Psoas muscle (tissue), 8 donors: ENCODE results near the gene HMCES. TPM values are rescaled to one million over a fixed set of nuclear protein-coding genes. Genes with fewer than 3 reads are reported as not detected.

Source experiments
- ATAC-seq, 4 donors: fragments of 200-7000 bp; cut with Tn5 transposase; one replicate each; pipeline ENCODE4 v1.9.1; 2020; ENCODE audit warnings: moderate library complexity in 3 of 4, mild to moderate bottlenecking in 2 of 4
- DNase-seq, 2 donors: peaks; one replicate each; pipeline ENCODE4 v3.0.0-alpha.2; 2020
- H3K27ac ChIP-seq: fragments of 200-600 bp; one replicate; pipeline ENCODE4 v1.8.0; 2022
- H3K27me3 ChIP-seq, 3 donors: fragments of 200-600 bp in 1 of 3; one replicate each; pipeline versions ENCODE4 v1.6.1 to v1.8.0; 2013 to 2022; ENCODE audit warnings: low read length in 2 of 3, mild to moderate bottlenecking in 2 of 3, moderate library complexity in 1 of 3; ENCODE audit not compliant: insufficient read depth in 3 of 3
- H3K36me3 ChIP-seq, 2 donors: fragments of 200-600 bp in 1 of 2; one replicate each; pipeline versions ENCODE4 v1.6.1 to v1.8.0; 2013 to 2022; ENCODE audit warnings: low read depth in 1 of 2, mild to moderate bottlenecking in 1 of 2, moderate library complexity in 1 of 2; ENCODE audit not compliant: insufficient read depth in 1 of 2
- H3K4me1 ChIP-seq: fragments of 200-600 bp; one replicate; pipeline ENCODE4 v1.8.0; 2022
- H3K4me3 ChIP-seq: fragments of 200-600 bp; one replicate; pipeline ENCODE4 v1.8.0; 2022; ENCODE audit warnings: mild to moderate bottlenecking
- H3K9me3 ChIP-seq: fragments of 200-600 bp; one replicate; pipeline ENCODE4 v1.8.0; 2022
- WGBS, 3 donors: extraction: QIAGEN DNeasy Blood & Tissue Kit; methylation state at CpG; one replicate each; pipeline versions ENCODE4 v1.1.6 to v1.1.7; 2013; 5-methylcytosine and 5-hydroxymethylcytosine counted together
- intact Hi-C, 2 donors: fragments of 100-400 bp; cut with DNase I; formaldehyde crosslinking; loops; one replicate each; pipeline versions ENCODE4 v1.11.0 to v1.14.2; 2022
- polyA plus RNA-seq, 3 donors: library from polyadenylated mRNA; stranded (reverse); fragments of 200-250 nt; gene quantifications; one replicate each; pipeline ENCODE4 v1.2.3, GENCODE V29; 2013
- total RNA-seq, 4 donors: library from RNA; stranded (reverse); fragmentation: NEBNext Ultra II Directional in 2 of 4; extraction: Animal tissue kit (Norgen Biotek cat#: 25700) in 2 of 4; gene quantifications; one replicate each; pipeline versions ENCODE4 v1.2.1 to v1.2.4, GENCODE V29; 2021 to 2023
- TF ChIP-seq, protein P1 (sequence below): fragments of 200-600 bp; IDR thresholded peaks from one replicate; pipeline ENCODE4 v1.8.0; 2022; ENCODE audit warnings: antibody characterized with exemption
- donor health status: healthy with polysubstance abuse.
- donor health status: DM: no; HTN: no; CAD: no; lungs with moderate emphysema.
- donor health status: Bipolar disorder and iron deficiency.
- donor health status: healthy.
- donor health status: DM: yes; HTN: yes; CAD: no.
- donor health status: DM: no; HTN: no; CAD: no.
- donor health status: DM: no; HTN: no; CAD: no.
- donor health status: DM: yes; HTN: yes; CAD: no.

The HMCES gene
- total and polyA plus RNA-seq, 7 donors = 32.6 to 37.4 (median 35.7) TPM

- WGBS, 3 donors = 80 to 86% (median 83%) methylated on average over 12 of the region's 12 CpGs
- H3K4me3 ChIP-seq = no peak overlapping the region
- TF ChIP-seq, protein P1, sequence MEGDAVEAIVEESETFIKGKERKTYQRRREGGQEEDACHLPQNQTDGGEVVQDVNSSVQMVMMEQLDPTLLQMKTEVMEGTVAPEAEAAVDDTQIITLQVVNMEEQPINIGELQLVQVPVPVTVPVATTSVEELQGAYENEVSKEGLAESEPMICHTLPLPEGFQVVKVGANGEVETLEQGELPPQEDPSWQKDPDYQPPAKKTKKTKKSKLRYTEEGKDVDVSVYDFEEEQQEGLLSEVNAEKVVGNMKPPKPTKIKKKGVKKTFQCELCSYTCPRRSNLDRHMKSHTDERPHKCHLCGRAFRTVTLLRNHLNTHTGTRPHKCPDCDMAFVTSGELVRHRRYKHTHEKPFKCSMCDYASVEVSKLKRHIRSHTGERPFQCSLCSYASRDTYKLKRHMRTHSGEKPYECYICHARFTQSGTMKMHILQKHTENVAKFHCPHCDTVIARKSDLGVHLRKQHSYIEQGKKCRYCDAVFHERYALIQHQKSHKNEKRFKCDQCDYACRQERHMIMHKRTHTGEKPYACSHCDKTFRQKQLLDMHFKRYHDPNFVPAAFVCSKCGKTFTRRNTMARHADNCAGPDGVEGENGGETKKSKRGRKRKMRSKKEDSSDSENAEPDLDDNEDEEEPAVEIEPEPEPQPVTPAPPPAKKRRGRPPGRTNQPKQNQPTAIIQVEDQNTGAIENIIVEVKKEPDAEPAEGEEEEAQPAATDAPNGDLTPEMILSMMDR = no peak
- no peaks in the 10 kb centered on the region for H3K9me3 ChIP-seq
- peak in 1 of 2 donors; percentile 38 for DNase-seq
- H3K27ac ChIP-seq = no peak overlapping the region
- H3K4me1 ChIP-seq = no peaks in the 10 kb centered on the region
- intact Hi-C loops = no loop called here
- H3K36me3 ChIP-seq = no peaks in the 10 kb centered on the region
- no peak for ATAC-seq
- H3K27me3 ChIP-seq = no peaks in the 10 kb centered on the region
Observed at GRCh38 chr3:129323651-129324294, 45.1 kb downstream of the HMCES start.

DNA sequence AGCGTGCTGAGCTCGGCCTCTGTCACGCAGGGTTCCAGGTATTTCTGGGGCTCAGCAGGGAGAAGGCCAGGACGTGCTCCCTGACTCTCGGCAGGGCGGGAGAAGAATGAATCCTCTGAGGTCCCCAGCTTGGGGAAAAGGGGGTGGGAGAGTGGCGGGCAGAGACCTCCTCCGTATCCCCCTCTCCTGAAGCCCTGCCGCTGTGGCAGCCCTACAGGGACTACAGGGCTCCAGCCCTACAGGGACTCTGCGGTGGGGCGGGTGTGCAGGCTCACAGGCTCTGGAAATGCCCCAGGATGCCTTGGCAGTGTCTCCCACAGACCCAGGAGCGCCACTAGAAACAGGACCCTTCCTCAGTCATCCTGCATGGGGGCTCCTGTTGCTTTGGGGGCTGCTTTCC is 46.2 kb downstream of the HMCES start:
- Histone ChIP-seq H3K36me3 (no peaks in the 10 kb centered on the region), H3K27ac (no peak overlapping the region), H3K9me3 (no peaks in the 10 kb centered on the region), H3K4me3 (no peak overlapping the region), H3K4me1 (no peaks in the 10 kb centered on the region), H3K27me3 (no peaks in the 10 kb centered on the region)
- ATAC-seq = no peak
- no peak for DNase-seq
- TF ChIP-seq, protein P1 = no peak
- intact Hi-C loops = no loop called here
- 94 to 97% (median 94%) methylated on average over 12 of the region's 12 CpGs for WGBS, 3 donors

DNA sequence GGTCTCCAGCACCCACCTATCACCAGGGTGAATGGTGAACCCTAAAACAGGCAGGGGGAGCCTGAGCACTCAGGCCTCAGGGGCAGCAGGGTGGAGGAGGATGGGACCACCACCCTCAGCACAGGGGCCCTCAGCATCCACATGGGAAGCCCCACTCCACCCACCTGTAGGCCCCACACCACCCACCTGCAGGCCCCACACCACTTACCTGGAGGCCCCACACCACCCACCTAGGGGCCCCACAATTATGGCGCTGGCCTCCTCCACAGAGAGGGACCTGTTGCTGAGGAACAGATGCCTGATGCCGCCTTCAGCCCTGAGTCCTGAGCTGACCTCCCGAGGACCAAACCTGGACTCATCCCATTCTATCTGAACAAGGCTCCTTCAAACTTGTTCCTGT is 46.7 kb downstream of the HMCES start:
- TF ChIP-seq, protein P1 = no peak
- intact Hi-C loops = no loop called here
- Histone ChIP-seq H3K27me3 (no peaks in the 10 kb centered on the region), H3K27ac (no peak overlapping the region), H3K4me3 (no peak overlapping the region), H3K36me3 (no peaks in the 10 kb centered on the region), H3K9me3 (no peaks in the 10 kb centered on the region), H3K4me1 (no peaks in the 10 kb centered on the region)
- ATAC-seq (no peak), DNase-seq (peak in 1 of 2 donors; percentile 27)
- WGBS, 3 donors = 86 to 99% (median 96%) methylated on average over 3 of the region's 3 CpGs

- no peak overlapping the region for H3K27ac ChIP-seq
- H3K4me1 ChIP-seq = no peaks in the 10 kb centered on the region
- TF ChIP-seq, protein P1 = no peak
- no peaks in the 10 kb centered on the region for H3K27me3 ChIP-seq
- DNase-seq = peak in 1 of 2 donors; percentile 28
- no peak for ATAC-seq
- intact Hi-C loops = no loop called here
- no peaks in the 10 kb centered on the region for H3K36me3 ChIP-seq
- no peaks in the 10 kb centered on the region for H3K9me3 ChIP-seq
- WGBS, 3 donors = 87 to 89% (median 89%) methylated on average over 12 of the region's 12 CpGs
- no peak overlapping the region for H3K4me3 ChIP-seq
Observed at GRCh38 chr3:129326138-129326537, 47.5 kb downstream of the HMCES start.

DNA sequence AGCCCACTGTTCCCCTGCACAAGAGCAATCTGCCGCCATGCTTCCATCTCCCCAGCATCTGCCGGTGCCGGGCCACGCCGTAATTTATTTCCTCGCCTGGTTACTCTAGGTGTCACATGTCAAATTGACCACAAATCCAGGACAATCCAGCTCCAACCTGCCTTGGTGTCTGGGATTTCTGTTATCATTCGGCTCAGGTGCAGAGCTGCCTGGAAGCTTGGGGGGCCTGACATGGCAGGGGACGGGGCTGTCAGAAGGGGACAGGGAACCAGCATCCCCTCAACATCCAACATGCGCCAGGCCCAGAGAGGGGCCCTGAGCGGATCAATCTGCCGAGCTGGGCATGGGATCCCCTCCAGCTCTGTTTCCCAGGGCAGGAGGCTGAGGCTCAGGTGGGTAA is 47.9 kb downstream of the HMCES start:
- no peak for ATAC-seq
- TF ChIP-seq, protein P1 = no peak
- Histone ChIP-seq H3K36me3 (no peaks in the 10 kb centered on the region), H3K4me1 (no peaks in the 10 kb centered on the region), H3K27ac (no peak overlapping the region), H3K4me3 (no peak overlapping the region), H3K27me3 (no peaks in the 10 kb centered on the region), H3K9me3 (no peaks in the 10 kb centered on the region)
- DNase-seq = peak in 1 of 2 donors; percentile 30
- WGBS, 3 donors = 78 to 82% (median 80%) methylated on average over 11 of the region's 11 CpGs
- intact Hi-C loops = no loop called here
